ENCODE measurements around the gene PRXL2A.
"Not testable (repeated sequence)": the region's sequence is repeated elsewhere in the genome, so short reads cannot be mapped to it uniquely, and the experiment has no call there.

PRXL2A gene

GRCh38 chr10:80474941-80475340 lies 66.6 kb downstream of the PRXL2A start (continued):
- TF ChIP-seq POU6F1 (CRISPR knock-in tag; IDR thresholded peaks at IDR 0.05; ENCODE audit: borderline replicate concordance, low read depth): no peak
- TF ChIP-seq ESRRG (CRISPR knock-in tag; IDR thresholded peaks at IDR 0.05): no peak

- ATAC-seq: not testable (repeated sequence)
These were observed 67.3 kb downstream of the PRXL2A start for GRCh38 chr10:80475641-80476040.

GRCh38 chr10:80476685-80477084 lies 68.3 kb downstream of the PRXL2A start:
- ATAC-seq: no peak
- no peak for TF ChIP-seq ARNTL (CRISPR knock-in tag; IDR thresholded peaks at IDR 0.05; ENCODE audit: borderline replicate concordance, low read depth)
- TF ChIP-seq BACH2 (CRISPR knock-in tag; IDR thresholded peaks at IDR 0.05; ENCODE audit: borderline replicate concordance): no peak
- no peak for TF ChIP-seq CSRNP3 (CRISPR knock-in tag; IDR thresholded peaks at IDR 0.05)

- TF ChIP-seq ZNF70 (CRISPR knock-in tag; IDR thresholded peaks at IDR 0.05): no peak
- no peak for TF ChIP-seq CSDC2 (CRISPR knock-in tag; IDR thresholded peaks at IDR 0.05)
- TF ChIP-seq POU6F1 (CRISPR knock-in tag; IDR thresholded peaks at IDR 0.05; ENCODE audit: borderline replicate concordance, low read depth): no peak
- TF ChIP-seq ISL1 (CRISPR knock-in tag; IDR thresholded peaks at IDR 0.05): no peak
- no peak for TF ChIP-seq OSR1 (CRISPR knock-in tag; IDR thresholded peaks at IDR 0.05)
- no peak for TF ChIP-seq CSRNP3 (CRISPR knock-in tag; IDR thresholded peaks at IDR 0.05)
- no peak for TF ChIP-seq ESRRG (CRISPR knock-in tag; IDR thresholded peaks at IDR 0.05)
- TF ChIP-seq PATZ1 (CRISPR knock-in tag; IDR thresholded peaks at IDR 0.05; ENCODE audit: borderline replicate concordance): no peak
- TF ChIP-seq ARNTL (CRISPR knock-in tag; IDR thresholded peaks at IDR 0.05; ENCODE audit: borderline replicate concordance, low read depth): no peak
- TF ChIP-seq BACH2 (CRISPR knock-in tag; IDR thresholded peaks at IDR 0.05; ENCODE audit: borderline replicate concordance): no peak
- no peak for TF ChIP-seq ZFP3 (CRISPR knock-in tag; IDR thresholded peaks at IDR 0.05)
- no peak for TF ChIP-seq ZNF565 (CRISPR knock-in tag; conservative IDR thresholded peaks at IDR 0.05; ENCODE audit: low read depth)
- TF ChIP-seq ZNF8 (CRISPR knock-in tag; IDR thresholded peaks at IDR 0.05): no peak
- no peak for TF ChIP-seq ZFP30 (CRISPR knock-in tag; IDR thresholded peaks at IDR 0.05)
- no peak for ATAC-seq
These were observed 69.5 kb downstream of the PRXL2A start for GRCh38 chr10:80477813-80478212.

GRCh38 chr10:80480373-80480772 lies 72.0 kb downstream of the PRXL2A start:
- not testable (repeated sequence) for ATAC-seq

- no peak for ATAC-seq
- TF ChIP-seq PPARA (CRISPR knock-in tag; IDR thresholded peaks at IDR 0.05; ENCODE audit: borderline replicate concordance) (no peak), GLIS3 (CRISPR knock-in tag; IDR thresholded peaks at IDR 0.05) (no peak)
These were observed 72.5 kb downstream of the PRXL2A start for GRCh38 chr10:80480852-80481251.
